Measurements from ENCODE around the gene ILDR2. TPM values are rescaled to one million over a fixed set of nuclear protein-coding genes. Genes with fewer than 3 reads are reported as not detected.

Gene ILDR2
- total RNA-seq, 2 experiments from 2014 or later = 5.7 to 6.6 TPM

DNA sequence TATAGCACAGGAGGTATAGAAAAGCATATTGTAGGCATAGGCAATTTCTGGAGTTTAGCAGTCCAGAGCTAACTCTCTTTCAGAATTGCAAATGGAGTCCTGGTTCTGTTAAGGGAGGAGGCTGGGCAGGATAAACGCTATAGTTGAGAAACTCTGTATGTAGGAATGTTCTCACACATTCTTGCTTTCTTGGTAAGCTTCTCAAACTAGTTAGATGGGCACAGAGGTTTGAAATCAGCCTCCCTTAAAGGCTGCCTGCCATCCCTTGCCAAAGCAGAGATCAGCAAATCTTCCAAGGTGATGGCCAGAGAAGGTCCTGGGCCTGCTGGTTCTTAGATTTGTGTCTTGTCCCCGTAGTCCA is 56.4 kb downstream of the ILDR2 start:
- Mint-ChIP-seq H3K4me3 (no peak overlapping the region), H3K27me3 (peaks cover 48% of the 10 kb centered on the region), H3K9me3 (no peaks in the 10 kb centered on the region), H3K4me1 (no peaks in the 10 kb centered on the region), H3K27ac (no peak overlapping the region), H3K36me3 (no peaks in the 10 kb centered on the region)
- DNase-seq = no peak

DNA sequence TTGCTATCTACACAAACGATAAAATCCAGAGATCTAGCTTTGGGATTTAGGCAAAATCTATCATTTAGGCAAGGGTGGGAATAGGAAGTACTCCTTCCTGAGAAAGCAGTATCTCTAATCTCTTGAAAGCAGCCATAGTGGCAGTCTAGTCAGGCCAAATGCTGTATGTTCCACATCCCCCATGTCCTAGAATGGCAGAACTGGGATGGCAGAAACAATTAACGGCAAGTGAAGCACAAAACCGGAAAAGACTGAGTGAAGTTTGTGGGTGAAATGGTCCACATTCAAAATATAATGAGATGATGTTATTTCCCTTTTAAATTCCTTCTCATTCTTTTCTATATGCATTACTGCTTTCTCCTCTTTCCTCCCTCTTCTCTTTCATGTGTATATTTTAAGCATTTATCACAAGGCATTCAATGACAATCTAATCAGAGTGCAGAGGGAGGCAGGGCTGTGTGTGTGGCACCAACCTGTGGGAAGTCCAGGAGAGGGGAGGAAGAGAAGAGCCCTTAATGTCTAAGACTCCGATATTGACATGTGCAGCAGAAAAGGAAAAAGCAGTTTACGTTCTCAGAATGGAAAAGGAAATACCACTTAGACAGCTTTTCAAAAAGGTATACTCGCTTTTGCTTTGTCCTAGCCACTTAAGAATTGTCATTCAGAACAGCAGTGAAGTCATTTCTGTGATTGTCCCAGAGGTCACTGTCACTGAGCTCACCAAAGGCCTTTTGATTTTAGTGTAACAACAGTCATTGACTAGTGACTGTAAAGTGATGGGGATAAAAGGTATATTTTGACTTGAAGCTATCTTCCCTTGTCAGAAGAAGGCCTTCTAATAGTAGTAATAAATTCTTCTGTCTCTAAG is 57.0 kb downstream of the ILDR2 start:
- DNase-seq = no peak
- Mint-ChIP-seq H3K27ac (no peak overlapping the region), H3K36me3 (no peaks in the 10 kb centered on the region), H3K9me3 (no peaks in the 10 kb centered on the region), H3K27me3 (peaks cover 48% of the 10 kb centered on the region), H3K4me3 (no peak overlapping the region), H3K4me1 (no peaks in the 10 kb centered on the region)

- no peak for DNase-seq
- no peaks in the 10 kb centered on the region for H3K36me3 Mint-ChIP-seq
- H3K27me3 Mint-ChIP-seq = peaks cover 28% of the 10 kb centered on the region
- no peak overlapping the region for H3K4me3 Mint-ChIP-seq
- no peaks in the 10 kb centered on the region for H3K4me1 Mint-ChIP-seq
- H3K27ac Mint-ChIP-seq = no peak overlapping the region
- H3K9me3 Mint-ChIP-seq = peaks cover 10% of the 10 kb centered on the region
Measured at GRCh38 chr1:166915941-166916340, 59.4 kb downstream of the ILDR2 start.

DNA sequence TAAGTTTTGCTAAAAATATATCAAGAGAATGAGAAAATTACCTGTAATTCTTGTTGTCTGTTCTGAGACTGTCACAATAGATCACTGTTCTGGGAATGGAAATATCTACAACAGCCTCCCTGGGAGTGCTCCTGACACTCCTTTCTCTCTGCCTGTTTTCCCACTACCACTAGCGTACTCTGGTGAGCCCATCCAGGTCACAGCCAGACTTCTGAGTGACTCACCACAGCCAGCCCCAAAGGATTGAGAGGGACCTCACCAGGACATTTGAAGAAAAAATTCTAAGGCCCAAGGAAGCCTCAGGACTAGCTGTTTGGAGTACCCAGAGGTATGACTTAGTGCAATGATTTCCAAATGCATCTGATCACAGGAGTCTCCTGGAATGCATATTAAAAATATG is 60.3 kb downstream of the ILDR2 start:
- H3K27me3 Mint-ChIP-seq = peaks cover 21% of the 10 kb centered on the region
- no peak overlapping the region for H3K4me3 Mint-ChIP-seq
- H3K36me3 Mint-ChIP-seq = no peaks in the 10 kb centered on the region
- DNase-seq = no peak
- no peak overlapping the region for H3K27ac Mint-ChIP-seq
- peaks cover 2% of the 10 kb centered on the region for H3K4me1 Mint-ChIP-seq
- peaks cover 12% of the 10 kb centered on the region for H3K9me3 Mint-ChIP-seq

DNA sequence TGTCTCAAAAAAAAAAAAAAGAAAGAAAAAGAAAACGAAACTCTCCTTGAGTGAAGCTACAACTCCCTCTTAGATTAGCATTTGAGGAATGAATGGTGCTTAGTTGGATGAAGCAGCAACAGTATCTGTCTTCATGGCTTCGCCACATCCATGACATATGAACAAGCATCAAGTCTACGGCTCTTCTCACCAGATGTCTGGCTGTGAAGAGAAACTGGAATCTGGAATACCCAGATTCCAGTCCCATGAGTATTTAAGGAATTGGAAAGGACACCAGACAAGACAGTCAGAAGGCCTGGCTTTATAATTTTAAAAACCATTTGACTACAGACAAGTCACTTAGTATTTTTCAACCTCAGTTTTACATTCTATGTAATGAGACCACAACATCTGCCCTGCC is 61.2 kb downstream of the ILDR2 start:
- H3K27ac Mint-ChIP-seq = no peak overlapping the region
- H3K4me1 Mint-ChIP-seq = peaks cover 2% of the 10 kb centered on the region
- H3K27me3 Mint-ChIP-seq = peaks cover 14% of the 10 kb centered on the region
- peaks cover 12% of the 10 kb centered on the region for H3K9me3 Mint-ChIP-seq
- H3K4me3 Mint-ChIP-seq = no peak overlapping the region
- no peak for DNase-seq
- H3K36me3 Mint-ChIP-seq = no peaks in the 10 kb centered on the region

- H3K9me3 Mint-ChIP-seq = peaks cover 12% of the 10 kb centered on the region
- H3K4me1 Mint-ChIP-seq = peaks cover 2% of the 10 kb centered on the region
- no peak for DNase-seq
- H3K36me3 Mint-ChIP-seq = no peaks in the 10 kb centered on the region
- H3K27me3 Mint-ChIP-seq = no peaks in the 10 kb centered on the region
- H3K4me3 Mint-ChIP-seq = no peak overlapping the region
- H3K27ac Mint-ChIP-seq = no peak overlapping the region
Measured at GRCh38 chr1:166911624-166912023, 63.7 kb downstream of the ILDR2 start.

DNA sequence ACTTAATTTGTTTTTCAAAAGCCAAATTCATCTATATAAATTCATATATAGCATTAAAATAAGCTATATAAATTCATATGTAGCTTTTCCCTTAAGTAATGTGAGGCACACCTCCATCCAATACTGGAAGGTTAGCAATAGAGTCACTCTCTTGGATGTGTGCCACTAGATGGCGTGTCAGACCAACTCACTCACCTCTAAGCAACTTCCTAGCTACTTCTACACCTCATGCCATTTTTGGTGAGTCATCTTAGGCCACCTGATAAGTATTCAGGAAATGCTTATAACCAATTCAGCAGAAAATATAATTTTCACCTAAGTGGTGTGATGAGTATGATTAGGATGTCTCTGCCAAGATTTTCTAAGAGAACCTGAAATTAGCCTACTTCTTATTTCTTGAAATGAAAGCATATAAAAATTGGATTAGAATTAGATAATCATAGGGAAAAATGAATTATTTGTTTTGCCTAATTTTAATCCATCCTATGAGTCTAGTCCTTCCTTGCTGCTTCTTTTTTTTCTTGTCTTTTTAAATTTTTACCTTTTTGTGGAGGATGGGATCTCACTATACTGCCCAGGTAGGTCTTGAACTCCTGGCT is 64.8 kb downstream of the ILDR2 start:
- peak overlapping the region; percentile 10 for H3K4me3 Mint-ChIP-seq

GRCh38 chr1:166908942-166909341 is 66.4 kb downstream of the ILDR2 start:
- H3K36me3 Mint-ChIP-seq = no peaks in the 10 kb centered on the region
- H3K9me3 Mint-ChIP-seq = peaks cover 12% of the 10 kb centered on the region
- no peak for DNase-seq
- H3K4me3 Mint-ChIP-seq = no peak overlapping the region
- peaks cover 3% of the 10 kb centered on the region for H3K4me1 Mint-ChIP-seq
- H3K27me3 Mint-ChIP-seq = no peaks in the 10 kb centered on the region
- no peak overlapping the region for H3K27ac Mint-ChIP-seq

More for the DNA sequence above, 64.8 kb downstream of the ILDR2 start:
- Mint-ChIP-seq H3K27ac (peak overlapping the region; percentile 44), H3K36me3 (no peaks in the 10 kb centered on the region), H3K4me1 (peaks cover 3% of the 10 kb centered on the region), H3K27me3 (no peaks in the 10 kb centered on the region), H3K9me3 (peaks cover 12% of the 10 kb centered on the region)
- DNase-seq = peak; percentile 67

DNA sequence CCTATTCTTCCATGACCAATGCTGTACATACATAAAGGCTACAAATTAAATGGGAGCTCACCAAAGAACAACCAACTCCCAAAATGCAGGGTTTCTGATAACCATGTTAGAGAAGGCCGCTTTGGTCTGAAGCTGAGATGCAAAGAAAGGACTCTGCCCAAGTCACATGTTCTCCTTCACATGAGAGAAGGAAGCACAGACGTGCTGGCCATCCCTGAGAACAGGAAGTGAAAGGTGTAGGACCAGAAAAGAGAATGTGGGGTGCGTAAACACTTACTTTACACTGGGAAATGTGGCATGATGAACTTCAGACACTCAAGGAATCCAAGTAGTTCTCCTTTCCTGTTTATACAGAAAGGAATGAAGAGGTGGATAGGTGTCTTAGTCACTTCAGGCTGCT is 67.6 kb downstream of the ILDR2 start:
- H3K27me3 Mint-ChIP-seq = no peaks in the 10 kb centered on the region
- peaks cover 3% of the 10 kb centered on the region for H3K4me1 Mint-ChIP-seq
- no peak for DNase-seq
- H3K36me3 Mint-ChIP-seq = no peaks in the 10 kb centered on the region
- no peak overlapping the region for H3K4me3 Mint-ChIP-seq
- peaks cover 12% of the 10 kb centered on the region for H3K9me3 Mint-ChIP-seq
- no peak overlapping the region for H3K27ac Mint-ChIP-seq

- Mint-ChIP-seq H3K27ac (no peak overlapping the region), H3K4me1 (peaks cover 4% of the 10 kb centered on the region), H3K4me3 (no peak overlapping the region), H3K27me3 (no peaks in the 10 kb centered on the region), H3K9me3 (peaks cover 12% of the 10 kb centered on the region), H3K36me3 (no peaks in the 10 kb centered on the region)
- no peak for DNase-seq
Measured at GRCh38 chr1:166907051-166907450, 68.3 kb downstream of the ILDR2 start.

DNA sequence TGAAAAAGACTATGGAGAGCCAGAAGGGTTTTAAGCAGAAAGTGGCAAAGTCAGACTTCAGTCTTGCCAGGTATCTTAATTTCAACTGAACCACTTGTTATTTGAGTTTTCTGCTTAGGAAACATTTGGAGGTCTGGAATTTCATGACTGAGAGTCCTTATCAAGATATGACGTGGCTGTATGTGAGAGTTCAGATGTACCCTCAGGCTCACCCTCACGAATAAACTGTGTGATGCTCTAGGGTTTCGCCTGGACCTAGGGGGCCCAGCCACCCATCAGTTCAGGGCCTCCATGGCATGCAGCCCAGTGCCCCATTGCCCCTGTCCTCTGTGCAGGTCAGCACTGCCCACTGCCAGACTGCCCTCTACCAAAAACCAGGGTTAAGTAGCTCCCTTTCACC is 68.7 kb downstream of the ILDR2 start:
- H3K9me3 Mint-ChIP-seq = peaks cover 8% of the 10 kb centered on the region
- H3K27me3 Mint-ChIP-seq = no peaks in the 10 kb centered on the region
- H3K4me3 Mint-ChIP-seq = no peak overlapping the region
- DNase-seq = no peak
- H3K4me1 Mint-ChIP-seq = peaks cover 5% of the 10 kb centered on the region
- no peaks in the 10 kb centered on the region for H3K36me3 Mint-ChIP-seq
- no peak overlapping the region for H3K27ac Mint-ChIP-seq

DNA sequence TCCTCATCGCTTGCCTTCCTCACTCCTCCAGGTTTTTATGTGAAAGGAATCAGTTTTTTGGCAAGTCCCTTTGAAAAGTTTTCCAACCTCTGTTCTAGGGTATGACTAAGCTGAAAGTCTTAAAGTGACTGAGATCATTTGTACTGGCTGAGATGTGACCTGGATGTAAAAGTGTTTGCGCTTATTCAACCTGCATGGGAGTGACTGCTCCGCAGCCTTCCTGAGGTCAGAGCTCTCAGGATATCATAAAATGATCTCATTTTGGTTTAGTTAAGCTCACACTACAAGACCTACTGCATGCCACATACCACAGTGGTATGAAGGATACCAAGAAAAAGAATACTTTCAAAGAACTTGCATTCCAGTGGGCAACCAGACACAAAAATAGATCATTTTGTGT is 69.4 kb downstream of the ILDR2 start:
- no peak for DNase-seq
- Mint-ChIP-seq H3K9me3 (peaks cover 2% of the 10 kb centered on the region), H3K4me3 (no peak overlapping the region), H3K27me3 (no peaks in the 10 kb centered on the region), H3K27ac (no peak overlapping the region), H3K36me3 (no peaks in the 10 kb centered on the region), H3K4me1 (peaks cover 5% of the 10 kb centered on the region)

DNA sequence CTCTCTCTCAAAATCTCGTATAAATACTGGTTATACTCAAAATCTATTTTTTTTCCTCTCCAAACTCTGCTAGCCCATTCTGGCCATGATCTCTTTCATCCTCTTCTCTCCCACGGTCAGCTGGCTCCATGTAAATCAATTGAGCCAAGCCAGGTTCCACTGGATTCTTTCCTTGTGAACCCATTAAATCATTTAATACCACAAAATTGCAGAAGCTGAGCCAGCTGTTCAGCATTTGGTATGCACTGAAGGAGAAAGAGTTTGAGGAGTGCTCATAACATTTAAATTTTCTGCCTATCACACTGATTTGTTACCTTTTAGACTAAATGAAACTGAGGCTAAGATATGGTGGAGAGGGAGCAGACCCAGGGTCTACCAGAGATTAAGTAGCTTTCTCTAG is 70.2 kb downstream of the ILDR2 start:
- Mint-ChIP-seq H3K36me3 (no peaks in the 10 kb centered on the region), H3K4me3 (no peak overlapping the region), H3K27ac (no peak overlapping the region), H3K4me1 (peaks cover 4% of the 10 kb centered on the region), H3K9me3 (no peaks in the 10 kb centered on the region), H3K27me3 (no peaks in the 10 kb centered on the region)
- no peak for DNase-seq

GRCh38 chr1:166903232-166903631 is 72.1 kb downstream of the ILDR2 start:
- Mint-ChIP-seq H3K27me3 (no peaks in the 10 kb centered on the region), H3K4me1 (peaks cover 4% of the 10 kb centered on the region), H3K9me3 (peaks cover 3% of the 10 kb centered on the region), H3K4me3 (no peak overlapping the region), H3K27ac (no peak overlapping the region), H3K36me3 (peaks cover 2% of the 10 kb centered on the region)
- no peak for DNase-seq

DNA sequence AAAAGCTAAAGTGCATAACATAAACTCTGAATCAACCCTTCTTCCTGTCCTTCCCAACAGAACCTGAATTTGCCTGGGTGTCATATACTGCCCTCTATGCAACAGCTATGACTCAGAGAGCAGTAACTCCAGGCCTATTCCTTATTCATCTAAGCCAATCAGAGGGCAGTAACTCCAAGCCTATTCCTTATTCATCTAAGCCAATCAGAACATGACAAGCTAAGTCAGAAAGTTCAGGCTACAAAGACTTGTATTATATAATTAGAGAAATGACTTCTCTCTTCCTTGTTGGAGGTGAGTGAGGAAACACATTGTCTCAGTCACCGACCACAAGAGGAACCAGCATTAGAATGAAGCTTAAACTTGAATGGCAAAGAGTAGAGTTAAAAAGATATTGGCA is 73.1 kb downstream of the ILDR2 start:
- no peaks in the 10 kb centered on the region for H3K27me3 Mint-ChIP-seq
- H3K4me1 Mint-ChIP-seq = peaks cover 4% of the 10 kb centered on the region
- no peak overlapping the region for H3K4me3 Mint-ChIP-seq
- no peak for DNase-seq
- no peak overlapping the region for H3K27ac Mint-ChIP-seq
- peaks cover 3% of the 10 kb centered on the region for H3K36me3 Mint-ChIP-seq
- H3K9me3 Mint-ChIP-seq = peaks cover 5% of the 10 kb centered on the region

- Mint-ChIP-seq H3K4me3 (no peak overlapping the region), H3K27me3 (no peaks in the 10 kb centered on the region), H3K27ac (no peak overlapping the region), H3K9me3 (peaks cover 8% of the 10 kb centered on the region), H3K4me1 (peaks cover 2% of the 10 kb centered on the region), H3K36me3 (peaks cover 9% of the 10 kb centered on the region)
- DNase-seq = no peak
Measured at GRCh38 chr1:166900987-166901386, 74.4 kb downstream of the ILDR2 start.

Measured in activated naive CD8-positive, alpha-beta T cell treated with anti-CD3 and anti-CD28 coated beads for 36 hours (primary cell).